D341Med (cell line): ENCODE data around the gene SLF2.
"Not testable (repeated sequence)": the region's sequence is repeated elsewhere in the genome, so short reads cannot be mapped to it uniquely, and the experiment has no call there.

Experiments
- DNase-seq: peaks from one replicate; pipeline ENCODE4 v3.0.0; 2012; ENCODE audit warnings: low spot score

SLF2 gene

DNA sequence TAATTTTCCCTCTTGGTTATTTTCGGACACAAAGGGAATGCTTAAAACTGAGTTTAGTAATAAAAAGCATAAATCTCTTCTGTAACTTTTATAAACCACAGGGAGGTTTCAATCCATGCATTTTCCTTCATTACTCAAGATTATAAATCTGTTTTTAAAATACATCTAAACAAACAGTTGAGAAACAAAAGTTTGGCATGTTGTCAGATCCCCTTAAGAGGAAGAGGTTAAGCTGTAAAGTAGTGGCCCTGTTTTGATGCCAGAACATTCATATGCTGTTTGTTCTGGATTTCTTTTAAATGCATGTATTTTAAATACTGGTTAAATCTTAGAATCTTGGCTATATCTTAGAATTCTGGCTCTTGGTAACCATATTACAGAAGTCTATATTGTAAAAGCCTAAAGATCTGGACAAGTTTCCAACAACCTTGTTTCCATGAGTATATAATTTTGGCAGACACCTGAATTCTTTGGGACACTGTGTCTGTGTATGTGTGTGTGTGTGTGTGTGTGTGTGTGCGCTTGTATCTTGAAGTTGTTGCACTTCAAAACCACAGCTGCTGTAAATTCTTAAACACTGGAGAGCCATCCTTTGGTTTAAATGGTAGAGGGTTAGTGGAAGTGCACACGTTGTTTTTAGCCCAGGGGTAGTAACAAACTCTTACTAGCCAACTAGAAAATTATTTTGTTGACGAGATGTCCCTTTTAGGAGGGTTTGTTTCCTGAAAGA is 49.8 kb downstream of the SLF2 start:
- DNase-seq, result no peak

- DNase-seq, result no peak
These were observed 51.1 kb downstream of the SLF2 start for GRCh38 chr10:100963826-100964225.

DNA sequence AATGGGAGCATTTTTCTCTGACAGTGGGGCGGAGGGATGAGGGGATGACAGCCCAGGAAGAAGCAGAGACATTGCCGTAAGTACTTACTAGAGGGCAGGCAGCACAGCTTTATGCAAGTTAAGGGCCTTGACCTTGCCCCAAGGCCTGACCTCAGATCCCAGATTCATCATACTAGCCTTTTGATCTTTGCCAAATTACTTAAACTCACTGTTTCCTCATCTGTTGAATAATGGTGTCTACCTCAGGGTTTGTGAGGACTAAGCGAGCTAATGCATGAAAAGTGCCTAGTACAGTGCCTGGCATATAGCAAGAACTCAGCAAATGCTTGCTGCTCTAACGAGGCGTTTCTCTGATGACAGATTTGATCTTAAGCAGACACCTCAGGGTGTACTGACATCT is 53.1 kb downstream of the SLF2 start:
- no peak for DNase-seq

GRCh38 chr10:100966887-100967286 is 54.1 kb downstream of the SLF2 start:
- DNase-seq, result no peak

DNA sequence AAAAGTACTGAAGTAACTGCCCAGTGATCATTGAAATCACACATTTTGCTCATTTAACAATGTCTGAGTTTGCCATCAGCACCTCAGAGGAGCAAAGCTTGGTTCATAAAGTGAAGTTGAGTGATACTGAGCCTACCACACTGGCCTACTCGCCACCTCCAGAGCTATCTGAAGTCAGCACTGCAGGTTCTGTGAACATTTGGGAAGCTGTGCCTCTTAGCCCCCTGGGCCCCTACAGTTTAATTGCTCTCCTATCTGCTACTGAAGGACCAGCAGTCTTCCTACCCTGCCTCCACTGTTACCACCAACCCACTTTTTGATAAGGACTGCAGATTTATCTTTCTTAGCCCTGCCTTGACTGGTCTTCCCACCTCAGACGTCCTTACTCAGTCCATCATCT is 54.6 kb downstream of the SLF2 start:
- no peak for DNase-seq

- DNase-seq, result no peak
These were observed 55.4 kb downstream of the SLF2 start for GRCh38 chr10:100968062-100968736.

DNA sequence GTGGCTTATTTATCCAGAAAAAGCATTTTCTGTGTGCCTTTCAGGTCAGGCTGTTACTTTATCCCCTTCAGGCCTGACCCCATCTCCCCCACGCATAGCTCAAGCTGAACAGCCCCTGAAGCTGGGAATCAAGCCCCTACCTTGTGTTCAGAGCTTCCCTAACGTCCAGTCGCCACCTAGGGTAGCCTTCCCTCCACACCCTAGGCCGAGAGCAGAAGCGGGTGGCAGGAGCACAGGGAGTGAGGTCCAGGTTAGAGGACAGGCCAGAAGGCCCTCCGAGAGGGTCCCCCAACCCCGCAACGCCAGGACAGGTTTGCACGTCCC is 56.1 kb downstream of the SLF2 start:
- DNase-seq, result no peak

DNA sequence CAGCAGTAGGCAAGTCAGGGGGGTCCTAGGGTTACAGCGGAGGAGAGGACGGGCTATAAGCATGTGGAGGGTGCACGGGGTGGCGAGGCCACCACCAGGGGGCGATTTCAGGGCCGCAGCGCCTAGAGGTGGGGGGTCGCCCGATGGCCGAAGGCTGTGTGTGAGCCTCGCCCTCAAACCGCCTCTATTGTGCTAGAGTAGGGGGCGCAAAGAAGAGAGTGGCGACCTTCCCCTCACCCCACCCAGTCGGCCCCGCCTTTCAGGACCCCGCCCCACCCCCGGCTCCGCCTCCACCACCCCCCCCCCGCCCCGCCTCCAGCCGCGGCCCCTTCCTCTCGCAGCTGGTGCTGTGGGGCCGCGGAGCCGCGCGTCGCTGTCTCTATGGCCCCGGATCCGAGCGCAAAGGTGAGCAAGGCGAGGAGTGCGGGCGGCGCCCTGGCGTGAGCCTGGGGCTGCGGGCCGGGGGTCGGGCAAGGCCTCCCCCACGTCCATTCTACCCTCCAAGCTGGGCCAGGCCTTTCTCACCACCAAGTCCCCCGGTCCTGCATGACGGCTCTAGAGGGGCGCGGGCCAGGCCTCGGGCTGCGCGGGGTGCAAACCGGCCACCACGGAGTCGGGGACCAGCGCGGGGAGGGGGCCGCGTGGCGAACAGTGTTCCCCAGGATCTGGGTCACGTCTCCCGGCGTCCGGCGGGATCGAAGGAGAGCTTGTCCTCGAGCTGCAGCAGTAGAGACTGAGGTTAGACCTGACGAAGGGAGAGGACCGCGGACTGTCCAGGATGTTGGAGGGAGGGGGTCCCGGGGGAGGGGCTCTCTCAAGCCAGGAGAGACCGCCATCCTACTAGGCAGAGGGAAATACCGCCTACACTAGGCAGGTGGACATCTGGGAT is 56.7 kb downstream of the SLF2 start, which contains the start of gene SEMA4G:
Gene SEMA4G (plus strand): TSS at position 318 of the 889 bp plus-strand sequence. CDS start 3,409 bp downstream, outside the sequence.
- DNase-seq, result peak; percentile 87

DNA sequence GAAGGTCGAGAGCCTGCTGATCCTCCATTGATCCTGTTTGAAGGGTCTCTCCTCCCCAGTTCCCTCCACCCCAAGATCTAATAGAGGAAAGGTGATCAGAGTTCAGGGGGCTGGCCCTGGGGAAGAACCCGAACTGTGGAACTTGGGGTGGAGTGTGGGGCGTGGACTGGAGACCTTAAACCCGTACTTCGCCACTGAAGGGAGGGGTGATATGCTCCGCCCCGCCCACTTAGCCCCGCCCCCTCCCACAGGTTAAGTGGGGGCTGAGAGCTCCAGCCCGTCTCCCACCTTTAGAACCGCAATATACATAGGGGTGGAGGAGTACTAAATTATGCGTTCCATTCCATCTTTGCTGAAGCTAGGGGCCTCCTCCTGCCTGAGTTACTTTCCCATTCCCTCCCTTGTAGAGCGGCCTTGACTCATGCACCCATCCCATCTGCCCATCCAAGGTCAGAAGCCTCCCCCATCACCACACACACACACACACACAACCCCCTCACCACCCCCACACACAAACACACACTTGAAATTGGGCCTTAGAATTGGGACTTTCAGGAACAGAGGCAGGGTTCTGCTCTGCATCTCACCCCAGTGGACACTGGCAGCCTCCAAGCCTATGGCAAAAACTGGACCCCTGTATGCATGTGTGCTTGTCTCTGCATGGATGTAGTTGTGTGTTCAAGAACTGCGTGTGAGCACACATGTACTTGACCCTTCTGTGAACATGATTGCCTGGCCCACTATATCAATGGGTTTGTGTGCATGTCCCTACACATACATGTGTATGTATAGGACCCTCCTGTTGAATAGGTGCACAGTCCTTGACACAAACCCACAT is 57.5 kb downstream of the SLF2 start:
- DNase-seq, result peak; percentile 38

DNA sequence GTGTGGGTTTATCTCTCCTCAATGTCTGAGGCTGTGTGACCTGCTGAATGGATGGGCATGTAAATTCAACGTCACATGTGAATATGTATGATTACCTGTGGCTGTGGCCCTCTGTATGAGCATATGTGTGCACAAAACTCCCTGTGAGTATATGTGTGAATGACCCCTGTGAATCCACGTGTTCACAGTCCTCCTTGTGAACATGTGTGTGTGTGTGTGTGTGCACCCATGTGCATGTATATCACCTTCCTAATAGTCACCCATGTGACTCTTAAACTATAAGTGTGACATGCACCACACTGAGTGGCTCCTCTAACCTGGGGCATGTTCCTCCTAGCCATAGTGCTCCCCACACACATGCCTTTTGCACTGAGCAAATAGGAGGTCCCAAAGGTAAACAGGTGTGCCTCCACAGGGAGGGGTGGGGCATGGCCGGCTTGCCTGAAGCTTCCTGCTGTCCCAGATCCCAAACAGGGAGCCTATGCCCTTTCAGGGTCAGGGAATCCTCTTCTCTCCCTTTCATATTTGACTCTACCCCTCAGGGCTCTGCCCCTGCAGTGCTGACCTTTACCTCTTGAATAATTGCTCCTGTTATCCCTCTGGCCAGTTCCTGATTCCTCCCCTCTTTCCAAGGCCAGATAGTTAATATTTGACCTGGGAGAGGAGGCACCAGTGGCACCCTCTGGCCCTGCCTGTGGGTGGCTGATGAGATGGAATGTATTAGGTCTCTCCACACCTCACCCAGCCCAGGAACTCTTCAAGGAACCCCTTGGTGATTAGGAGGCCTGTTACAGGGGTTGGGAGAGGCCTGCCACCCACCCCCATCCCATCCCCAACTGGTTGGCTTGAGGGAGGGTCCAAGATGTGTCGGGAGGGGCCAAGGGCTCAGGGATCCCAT is 58.4 kb downstream of the SLF2 start:
- DNase-seq, result no peak

GRCh38 chr10:100972115-100972903 is 59.5 kb downstream of the SLF2 start:
- DNase-seq, result no peak

GRCh38 chr10:100972904-100973535 is 60.3 kb downstream of the SLF2 start:
- no peak for DNase-seq

DNA sequence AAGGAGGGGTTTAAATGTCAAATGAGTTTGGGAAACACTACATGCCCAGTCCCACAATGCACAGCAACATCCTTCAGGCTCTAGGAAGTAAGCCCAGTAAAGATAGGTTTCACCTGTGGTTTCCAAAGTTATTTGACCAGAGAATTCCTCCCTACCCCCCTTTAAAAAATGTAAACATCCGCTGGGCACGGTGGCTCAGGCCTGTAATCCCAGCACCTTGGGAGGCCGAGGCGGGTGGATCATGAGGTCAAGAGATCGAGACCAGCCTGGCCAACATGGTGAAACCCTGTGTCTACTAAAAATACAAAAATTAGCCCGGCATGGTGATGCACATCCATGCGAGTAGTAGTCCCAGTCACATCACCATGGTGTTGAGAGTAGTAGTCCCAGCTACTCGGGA is 62.6 kb downstream of the SLF2 start:
- not testable (repeated sequence) for DNase-seq

GRCh38 chr10:100976906-100977305 is 64.1 kb downstream of the SLF2 start:
- no peak for DNase-seq

GRCh38 chr10:100977436-100977835 is 64.7 kb downstream of the SLF2 start:
- DNase-seq, result no peak

- no peak for DNase-seq
These were observed 65.5 kb downstream of the SLF2 start for GRCh38 chr10:100978121-100978900.

- DNase-seq, result no peak
These were observed 66.1 kb downstream of the SLF2 start for GRCh38 chr10:100978901-100979195.

- DNase-seq, result no peak
These were observed 67.1 kb downstream of the SLF2 start for GRCh38 chr10:100979791-100980272.

- DNase-seq, result no peak
These were observed 67.5 kb downstream of the SLF2 start for GRCh38 chr10:100980311-100980710.
